ENCODE data around the gene SLC41A2.
A peak's percentile ranks its signal among the peaks of the same experiment; 100 is the strongest.

Gene SLC41A2

GRCh38 chr12:104964167-104964855 lies 6.2 kb upstream of the SLC41A2 start:
- Histone ChIP-seq H3K27me3 (ENCODE audit: control insufficient read depth in 1 of 2, insufficient read depth in 2 of 2, low read length in 2 of 2) (peaks cover 0 to 4% of the 10 kb centered on the region in 2 donors), H3K4me3 (ENCODE audit: low read depth in 1 of 2, low read length in 2 of 2) (no peak overlapping the region), H3K36me3 (ENCODE audit: control insufficient read depth in 1 of 2, insufficient read depth in 2 of 2, low read length in 2 of 2) (no peaks in the 10 kb centered on the region), H3K27ac (ENCODE audit: low read depth, low read length) (no peak overlapping the region), H3K9me3 (ENCODE audit: control insufficient read depth in 1 of 2, low read length in 2 of 2) (peaks cover 0 to 2% of the 10 kb centered on the region in 2 donors), H3K4me1 (ENCODE audit: control insufficient read depth in 1 of 2, insufficient read depth in 2 of 2, low read length in 2 of 2) (peaks cover 7 to 10% of the 10 kb centered on the region in 2 donors), H3K9ac (ENCODE audit: low read depth in 1 of 2, low read length in 2 of 2) (no peak overlapping the region)

DNA sequence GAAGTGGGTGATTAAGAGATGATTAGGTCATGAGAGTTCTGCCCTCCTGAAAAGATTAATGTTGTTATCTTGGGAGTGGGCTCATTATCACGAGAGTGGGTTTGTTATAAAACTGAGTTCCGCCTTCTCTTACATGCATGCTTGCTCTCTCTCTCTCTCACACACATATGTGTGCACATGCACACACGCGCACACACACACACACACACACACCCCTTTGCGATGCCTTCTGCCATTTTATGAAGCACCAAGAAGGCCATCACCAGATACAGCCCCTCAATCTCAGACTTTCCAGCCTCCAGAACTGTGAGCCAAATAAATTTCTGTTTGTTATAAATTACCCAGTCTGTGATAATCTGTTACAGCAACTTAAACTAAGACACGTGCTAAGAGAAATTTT lies 5.7 kb upstream of the SLC41A2 start:
- no peak overlapping the region for H3K27ac ChIP-seq (ENCODE audit: low read depth, low read length)
- peaks cover 0 to 2% of the 10 kb centered on the region in 2 donors for H3K9me3 ChIP-seq (ENCODE audit: control insufficient read depth in 1 of 2, low read length in 2 of 2)
- H3K27me3 ChIP-seq (ENCODE audit: control insufficient read depth in 1 of 2, insufficient read depth in 2 of 2, low read length in 2 of 2): peaks cover 0 to 4% of the 10 kb centered on the region in 2 donors
- H3K4me1 ChIP-seq (ENCODE audit: control insufficient read depth in 1 of 2, insufficient read depth in 2 of 2, low read length in 2 of 2): peaks cover 13 to 15% of the 10 kb centered on the region in 2 donors
- H3K9ac ChIP-seq (ENCODE audit: low read depth in 1 of 2, low read length in 2 of 2): no peak overlapping the region
- H3K4me3 ChIP-seq (ENCODE audit: low read depth in 1 of 2, low read length in 2 of 2): no peak overlapping the region
- H3K36me3 ChIP-seq (ENCODE audit: control insufficient read depth in 1 of 2, insufficient read depth in 2 of 2, low read length in 2 of 2): no peaks in the 10 kb centered on the region

- peaks cover 0 to 1% of the 10 kb centered on the region in 2 donors for H3K9me3 ChIP-seq (ENCODE audit: control insufficient read depth in 1 of 2, low read length in 2 of 2)
- no peak overlapping the region for H3K9ac ChIP-seq (ENCODE audit: low read depth in 1 of 2, low read length in 2 of 2)
- H3K36me3 ChIP-seq (ENCODE audit: control insufficient read depth in 1 of 2, insufficient read depth in 2 of 2, low read length in 2 of 2): no peaks in the 10 kb centered on the region
- peaks cover 0 to 4% of the 10 kb centered on the region in 2 donors for H3K27me3 ChIP-seq (ENCODE audit: control insufficient read depth in 1 of 2, insufficient read depth in 2 of 2, low read length in 2 of 2)
- peaks cover 16 to 17% of the 10 kb centered on the region in 2 donors for H3K4me1 ChIP-seq (ENCODE audit: control insufficient read depth in 1 of 2, insufficient read depth in 2 of 2, low read length in 2 of 2)
- no peak overlapping the region for H3K4me3 ChIP-seq (ENCODE audit: low read depth in 1 of 2, low read length in 2 of 2)
- no peak overlapping the region for H3K27ac ChIP-seq (ENCODE audit: low read depth, low read length)
Measured at GRCh38 chr12:104960464-104960863, 2.4 kb upstream of the SLC41A2 start.

DNA sequence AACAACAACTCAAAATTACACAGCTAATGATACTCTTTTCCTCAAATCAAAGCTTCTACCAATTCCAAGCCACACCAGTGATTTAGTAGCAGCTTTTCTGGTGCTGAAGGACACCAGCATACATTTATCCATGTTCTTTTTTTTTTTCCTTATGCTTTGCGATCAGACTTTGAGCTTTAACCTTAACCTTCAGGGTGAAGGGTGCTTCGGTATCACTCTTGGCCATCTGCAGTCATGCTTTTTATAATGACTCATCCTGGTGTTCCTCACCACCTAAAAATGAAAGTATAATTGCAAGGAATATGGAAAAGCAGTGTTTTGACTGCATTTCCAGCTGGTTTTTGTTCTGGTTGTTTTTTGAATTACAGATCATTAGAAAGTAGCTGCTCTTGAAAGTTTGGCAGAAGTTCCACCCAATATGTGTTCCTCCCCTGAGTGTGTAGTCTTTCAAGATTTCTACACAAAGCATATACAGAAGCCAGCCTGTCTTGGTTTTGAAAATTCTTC lies 1.3 kb upstream of the SLC41A2 start:
- Histone ChIP-seq H3K9ac (ENCODE audit: low read depth in 1 of 2, low read length in 2 of 2) (no peak overlapping the region), H3K27me3 (ENCODE audit: control insufficient read depth in 1 of 2, insufficient read depth in 2 of 2, low read length in 2 of 2) (peaks cover 0 to 4% of the 10 kb centered on the region in 2 donors), H3K4me1 (ENCODE audit: control insufficient read depth in 1 of 2, insufficient read depth in 2 of 2, low read length in 2 of 2) (peaks cover 18 to 20% of the 10 kb centered on the region in 2 donors), H3K27ac (ENCODE audit: low read depth, low read length) (peak overlapping the region; percentile 2), H3K36me3 (ENCODE audit: control insufficient read depth in 1 of 2, insufficient read depth in 2 of 2, low read length in 2 of 2) (no peaks in the 10 kb centered on the region), H3K4me3 (ENCODE audit: low read depth in 1 of 2, low read length in 2 of 2) (peak overlapping the region; percentile 61 to 92), H3K9me3 (ENCODE audit: control insufficient read depth in 1 of 2, low read length in 2 of 2) (no peaks in the 10 kb centered on the region)

GRCh38 chr12:104958805-104959334 lies 780 bp upstream of the SLC41A2 start:
- Histone ChIP-seq H3K9me3 (ENCODE audit: control insufficient read depth in 1 of 2, low read length in 2 of 2) (no peaks in the 10 kb centered on the region), H3K27me3 (ENCODE audit: control insufficient read depth in 1 of 2, insufficient read depth in 2 of 2, low read length in 2 of 2) (no peaks in the 10 kb centered on the region), H3K27ac (ENCODE audit: low read depth, low read length) (peak overlapping the region; percentile 82), H3K9ac (ENCODE audit: low read depth in 1 of 2, low read length in 2 of 2) (peak overlapping the region; percentile 62 to 89), H3K4me3 (ENCODE audit: low read depth in 1 of 2, low read length in 2 of 2) (peak overlapping the region; percentile 61 to 92), H3K4me1 (ENCODE audit: control insufficient read depth in 1 of 2, insufficient read depth in 2 of 2, low read length in 2 of 2) (peaks cover 19 to 26% of the 10 kb centered on the region in 2 donors), H3K36me3 (ENCODE audit: control insufficient read depth in 1 of 2, insufficient read depth in 2 of 2, low read length in 2 of 2) (no peaks in the 10 kb centered on the region)

DNA sequence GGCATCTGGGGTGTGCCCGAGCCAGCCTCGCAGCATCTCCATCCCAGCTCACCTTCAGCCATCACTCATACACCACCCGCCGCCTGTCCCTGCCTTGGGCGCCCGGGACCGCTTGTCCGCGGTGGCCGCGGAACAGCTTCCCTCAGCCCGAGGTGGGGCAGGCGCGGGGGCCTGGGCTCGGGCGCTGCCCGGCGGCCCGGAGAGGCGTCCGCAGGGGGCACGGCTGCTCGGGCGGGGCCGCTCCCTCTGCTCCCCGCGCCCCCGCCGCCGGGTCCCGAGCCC lies 430 bp downstream of the SLC41A2 start:
- Histone ChIP-seq H3K27me3 (ENCODE audit: control insufficient read depth in 1 of 2, insufficient read depth in 2 of 2, low read length in 2 of 2) (no peaks in the 10 kb centered on the region), H3K4me3 (ENCODE audit: low read depth in 1 of 2, low read length in 2 of 2) (peak overlapping the region; percentile 78 to 92), H3K4me1 (ENCODE audit: control insufficient read depth in 1 of 2, insufficient read depth in 2 of 2, low read length in 2 of 2) (peaks cover 24 to 31% of the 10 kb centered on the region in 2 donors), H3K27ac (ENCODE audit: low read depth, low read length) (peak overlapping the region; percentile 37), H3K9me3 (ENCODE audit: control insufficient read depth in 1 of 2, low read length in 2 of 2) (no peaks in the 10 kb centered on the region), H3K36me3 (ENCODE audit: control insufficient read depth in 1 of 2, insufficient read depth in 2 of 2, low read length in 2 of 2) (no peaks in the 10 kb centered on the region), H3K9ac (ENCODE audit: low read depth in 1 of 2, low read length in 2 of 2) (peak overlapping the region; percentile 71 to 86)

- Histone ChIP-seq H3K27me3 (ENCODE audit: control insufficient read depth in 1 of 2, insufficient read depth in 2 of 2, low read length in 2 of 2) (no peaks in the 10 kb centered on the region), H3K4me1 (ENCODE audit: control insufficient read depth in 1 of 2, insufficient read depth in 2 of 2, low read length in 2 of 2) (peaks cover 29 to 37% of the 10 kb centered on the region in 2 donors), H3K36me3 (ENCODE audit: control insufficient read depth in 1 of 2, insufficient read depth in 2 of 2, low read length in 2 of 2) (no peaks in the 10 kb centered on the region), H3K9ac (ENCODE audit: low read depth in 1 of 2, low read length in 2 of 2) (peak overlapping the region; percentile 70 to 71), H3K4me3 (ENCODE audit: low read depth in 1 of 2, low read length in 2 of 2) (peak overlapping the region; percentile 78 to 92), H3K9me3 (ENCODE audit: control insufficient read depth in 1 of 2, low read length in 2 of 2) (no peaks in the 10 kb centered on the region), H3K27ac (ENCODE audit: low read depth, low read length) (peak overlapping the region; percentile 37)
Measured at GRCh38 chr12:104956870-104957718, 996 bp downstream of the SLC41A2 start.

- H3K4me1 ChIP-seq (ENCODE audit: control insufficient read depth in 1 of 2, insufficient read depth in 2 of 2, low read length in 2 of 2): peaks cover 36 to 49% of the 10 kb centered on the region in 2 donors
- H3K27me3 ChIP-seq (ENCODE audit: control insufficient read depth in 1 of 2, insufficient read depth in 2 of 2, low read length in 2 of 2): no peaks in the 10 kb centered on the region
- H3K27ac ChIP-seq (ENCODE audit: low read depth, low read length): no peak overlapping the region
- no peaks in the 10 kb centered on the region for H3K9me3 ChIP-seq (ENCODE audit: control insufficient read depth in 1 of 2, low read length in 2 of 2)
- H3K36me3 ChIP-seq (ENCODE audit: control insufficient read depth in 1 of 2, insufficient read depth in 2 of 2, low read length in 2 of 2): no peaks in the 10 kb centered on the region
- H3K9ac ChIP-seq (ENCODE audit: low read depth in 1 of 2, low read length in 2 of 2): no peak overlapping the region
- no peak overlapping the region for H3K4me3 ChIP-seq (ENCODE audit: low read depth in 1 of 2, low read length in 2 of 2)
Measured at GRCh38 chr12:104955703-104956102, 2.4 kb downstream of the SLC41A2 start.

DNA sequence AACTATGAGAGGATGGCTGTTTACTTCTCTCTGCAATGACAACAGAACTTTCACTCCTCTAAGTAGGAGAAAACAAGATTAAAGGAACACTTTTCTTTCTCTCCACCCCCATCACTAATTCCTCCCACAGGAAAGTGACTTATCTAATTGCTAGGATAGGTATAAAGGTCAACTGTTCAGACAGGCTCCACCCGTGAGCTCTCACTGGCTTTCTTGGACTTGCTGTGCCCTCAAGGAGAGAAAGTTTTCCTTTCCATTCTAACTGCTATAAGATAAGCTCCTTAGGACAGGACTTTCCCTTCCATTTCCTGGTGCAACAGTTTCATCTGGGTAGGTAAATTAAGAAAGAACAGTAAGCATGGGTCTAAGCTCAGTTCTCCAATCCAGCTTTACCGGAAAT lies 4.8 kb downstream of the SLC41A2 start:
- H3K27me3 ChIP-seq (ENCODE audit: control insufficient read depth in 1 of 2, insufficient read depth in 2 of 2, low read length in 2 of 2): no peaks in the 10 kb centered on the region
- no peak overlapping the region for H3K27ac ChIP-seq (ENCODE audit: low read depth, low read length)
- H3K9ac ChIP-seq (ENCODE audit: low read depth in 1 of 2, low read length in 2 of 2): peak overlapping the region in 1 of 2 donors; percentile 51
- peaks cover 21 to 41% of the 10 kb centered on the region in 2 donors for H3K4me1 ChIP-seq (ENCODE audit: control insufficient read depth in 1 of 2, insufficient read depth in 2 of 2, low read length in 2 of 2)
- no peaks in the 10 kb centered on the region for H3K36me3 ChIP-seq (ENCODE audit: control insufficient read depth in 1 of 2, insufficient read depth in 2 of 2, low read length in 2 of 2)
- H3K4me3 ChIP-seq (ENCODE audit: low read depth in 1 of 2, low read length in 2 of 2): peak overlapping the region in 1 of 2 donors; percentile 49
- H3K9me3 ChIP-seq (ENCODE audit: control insufficient read depth in 1 of 2, low read length in 2 of 2): no peaks in the 10 kb centered on the region

- peak overlapping the region; percentile 76 for H3K27ac ChIP-seq (ENCODE audit: low read depth, low read length)
- peak overlapping the region; percentile 41 to 51 for H3K9ac ChIP-seq (ENCODE audit: low read depth in 1 of 2, low read length in 2 of 2)
- H3K27me3 ChIP-seq (ENCODE audit: control insufficient read depth in 1 of 2, insufficient read depth in 2 of 2, low read length in 2 of 2): no peaks in the 10 kb centered on the region
- no peaks in the 10 kb centered on the region for H3K36me3 ChIP-seq (ENCODE audit: control insufficient read depth in 1 of 2, insufficient read depth in 2 of 2, low read length in 2 of 2)
- peaks cover 21 to 41% of the 10 kb centered on the region in 2 donors for H3K4me1 ChIP-seq (ENCODE audit: control insufficient read depth in 1 of 2, insufficient read depth in 2 of 2, low read length in 2 of 2)
- H3K9me3 ChIP-seq (ENCODE audit: control insufficient read depth in 1 of 2, low read length in 2 of 2): no peaks in the 10 kb centered on the region
- peak overlapping the region; percentile 37 to 49 for H3K4me3 ChIP-seq (ENCODE audit: low read depth in 1 of 2, low read length in 2 of 2)
Measured at GRCh38 chr12:104952816-104953215, 5.3 kb downstream of the SLC41A2 start.

All from duodenal mucosa (tissue), 2 donors.